DMS53 (cell line): ENCODE measurements around the gene DCTN2.

ENCODE experiments used
- DNase-seq: peaks from one replicate; lab custom pipeline; 2025; lab: John Stamatoyannopoulos, UW

The DCTN2 gene

GRCh38 chr12:57549909-57550640 lies 3.1 kb upstream of the DCTN2 start, which contains the start of gene KIF5A:
TSS of gene KIF5A (plus strand) at chr12:57550044. CDS start at chr12:57550272, 228 bp downstream.
- DNase-seq, result peak; percentile 75

GRCh38 chr12:57549203-57549908 lies 2.4 kb upstream of the DCTN2 start:
- DNase-seq, result no peak

- no peak for DNase-seq
Observed at GRCh38 chr12:57548488-57548887, 1.5 kb upstream of the DCTN2 start.

GRCh38 chr12:57548013-57548315 lies 972 bp upstream of the DCTN2 start:
- DNase-seq, result no peak

- DNase-seq, result no peak
Observed at GRCh38 chr12:57547288-57548012, 458 bp upstream of the DCTN2 start.

- DNase-seq, result peak; percentile 92
Observed at GRCh38 chr12:57545809-57546437, 1.1 kb downstream of the DCTN2 start.

- peak; percentile 28 for DNase-seq
Observed at GRCh38 chr12:57543581-57543980, 3.4 kb downstream of the DCTN2 start.

GRCh38 chr12:57541717-57542116 lies 5.3 kb downstream of the DCTN2 start:
- DNase-seq, result no peak

GRCh38 chr12:57541001-57541400 lies 6.0 kb downstream of the DCTN2 start:
- no peak for DNase-seq

- no peak for DNase-seq
Observed at GRCh38 chr12:57539134-57539768, 7.7 kb downstream of the DCTN2 start.

- DNase-seq, result no peak
Observed at GRCh38 chr12:57536597-57536942, 10.4 kb downstream of the DCTN2 start.

GRCh38 chr12:57535764-57536596 lies 11.0 kb downstream of the DCTN2 start:
- DNase-seq, result no peak

- no peak for DNase-seq
Observed at GRCh38 chr12:57534991-57535543, 11.9 kb downstream of the DCTN2 start.

- DNase-seq, result no peak
Observed at GRCh38 chr12:57534250-57534649, 12.7 kb downstream of the DCTN2 start.

GRCh38 chr12:57533108-57533507 lies 13.9 kb downstream of the DCTN2 start:
- no peak for DNase-seq

- no peak for DNase-seq
Observed at GRCh38 chr12:57531836-57532235, 15.2 kb downstream of the DCTN2 start.

- no peak for DNase-seq
Observed at GRCh38 chr12:57530396-57531142, 16.4 kb downstream of the DCTN2 start.

GRCh38 chr12:57529831-57530230 lies 17.2 kb downstream of the DCTN2 start:
- DNase-seq, result no peak

- no peak for DNase-seq
Observed at GRCh38 chr12:57528831-57529555, 18.0 kb downstream of the DCTN2 start.
